GM18870 (cell line): Measurements from ENCODE around the gene KRT79.

Experiments used
- ATAC-seq: cut with Tn5 transposase; IDR thresholded peaks from one replicate; pipeline ENCODE4 v1.9.1; 2021; ENCODE audit warnings: moderate library complexity; ENCODE audit not compliant: unreplicated experiment

Gene KRT79

DNA sequence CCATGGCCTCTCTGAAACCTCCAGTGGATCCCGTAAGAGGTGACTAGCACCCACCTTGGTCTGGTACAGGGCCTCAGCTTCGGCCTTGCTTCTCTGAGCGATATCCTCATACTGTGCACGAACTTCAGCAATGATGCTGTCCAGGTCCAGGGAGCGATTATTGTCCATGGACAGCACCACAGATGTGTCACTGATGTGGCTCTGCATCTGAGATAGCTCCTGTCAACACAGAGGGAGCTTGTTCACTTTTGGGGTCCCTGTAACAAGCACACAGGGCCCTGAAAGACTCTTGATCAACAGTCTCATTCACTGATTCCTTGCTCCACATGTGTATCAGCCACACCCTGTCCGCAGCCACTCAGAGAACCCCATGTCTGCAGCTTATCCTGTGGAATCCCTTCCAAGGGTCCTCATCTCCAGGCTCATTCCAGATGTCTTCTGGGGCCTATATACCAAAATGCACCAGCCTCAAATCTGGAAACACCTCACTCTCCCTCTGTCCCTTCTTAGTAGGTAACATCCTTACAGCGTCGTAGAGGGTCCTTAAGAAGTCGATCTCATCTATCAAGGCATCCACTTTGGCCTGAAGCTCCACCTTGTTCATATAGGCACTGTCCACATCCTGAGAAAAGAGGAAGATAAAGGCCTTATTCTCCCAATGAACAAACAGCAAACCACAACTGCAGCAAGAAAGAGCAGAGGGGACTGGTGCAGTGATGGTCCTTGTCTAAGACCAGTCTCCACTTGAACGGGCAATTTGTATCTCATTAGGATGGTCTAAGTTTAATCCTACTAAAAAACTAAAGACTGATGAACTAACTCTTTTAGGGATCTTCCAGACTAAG lies 41.7 kb downstream of the KRT79 start:
- no peak for ATAC-seq

DNA sequence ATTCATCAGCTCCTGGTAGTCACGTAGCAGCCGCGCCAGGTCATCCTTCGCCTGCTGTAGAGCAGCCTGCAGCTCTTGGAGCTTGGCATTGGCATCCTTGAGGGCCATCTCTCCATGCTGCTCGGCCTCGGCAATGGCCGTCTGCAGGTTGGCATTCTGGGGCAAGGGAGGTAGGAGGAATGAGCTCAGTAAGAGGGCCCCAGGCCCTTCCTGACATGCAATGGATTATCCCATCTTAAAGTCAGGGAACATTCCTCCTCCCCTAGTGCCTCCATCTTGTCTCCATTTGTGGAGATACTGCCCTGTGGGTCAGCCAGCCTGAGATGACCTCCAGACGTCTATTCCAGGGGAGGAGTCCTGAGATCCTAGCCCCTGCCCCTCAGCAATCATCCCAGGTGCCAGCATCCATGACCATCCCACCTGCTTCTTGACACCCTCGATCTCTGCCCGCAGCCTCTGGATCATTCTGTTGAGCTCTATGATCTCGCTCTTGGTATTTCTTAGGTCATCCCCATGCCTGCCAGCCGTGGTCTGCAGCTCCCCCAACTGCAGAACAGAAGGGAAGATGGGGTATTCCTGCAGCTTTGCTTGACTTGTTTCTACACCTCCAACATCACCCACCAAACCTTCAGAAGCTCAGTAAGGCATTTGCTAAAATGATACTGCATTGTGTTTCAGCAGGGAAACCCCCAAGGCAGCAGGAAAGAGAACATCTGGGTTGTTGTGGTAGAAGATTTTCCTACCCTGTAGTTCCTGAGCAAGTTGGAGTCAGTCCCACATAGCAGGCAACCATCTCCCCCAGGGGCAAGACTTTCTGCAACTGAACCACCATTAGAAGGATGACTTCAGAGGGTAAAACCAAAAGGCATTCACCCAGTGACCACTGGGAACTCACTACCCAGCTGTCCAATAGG lies 42.6 kb downstream of the KRT79 start:
- no peak for ATAC-seq

- no peak for ATAC-seq
Measured at GRCh38 chr12:52790427-52791270, 43.5 kb downstream of the KRT79 start.

DNA sequence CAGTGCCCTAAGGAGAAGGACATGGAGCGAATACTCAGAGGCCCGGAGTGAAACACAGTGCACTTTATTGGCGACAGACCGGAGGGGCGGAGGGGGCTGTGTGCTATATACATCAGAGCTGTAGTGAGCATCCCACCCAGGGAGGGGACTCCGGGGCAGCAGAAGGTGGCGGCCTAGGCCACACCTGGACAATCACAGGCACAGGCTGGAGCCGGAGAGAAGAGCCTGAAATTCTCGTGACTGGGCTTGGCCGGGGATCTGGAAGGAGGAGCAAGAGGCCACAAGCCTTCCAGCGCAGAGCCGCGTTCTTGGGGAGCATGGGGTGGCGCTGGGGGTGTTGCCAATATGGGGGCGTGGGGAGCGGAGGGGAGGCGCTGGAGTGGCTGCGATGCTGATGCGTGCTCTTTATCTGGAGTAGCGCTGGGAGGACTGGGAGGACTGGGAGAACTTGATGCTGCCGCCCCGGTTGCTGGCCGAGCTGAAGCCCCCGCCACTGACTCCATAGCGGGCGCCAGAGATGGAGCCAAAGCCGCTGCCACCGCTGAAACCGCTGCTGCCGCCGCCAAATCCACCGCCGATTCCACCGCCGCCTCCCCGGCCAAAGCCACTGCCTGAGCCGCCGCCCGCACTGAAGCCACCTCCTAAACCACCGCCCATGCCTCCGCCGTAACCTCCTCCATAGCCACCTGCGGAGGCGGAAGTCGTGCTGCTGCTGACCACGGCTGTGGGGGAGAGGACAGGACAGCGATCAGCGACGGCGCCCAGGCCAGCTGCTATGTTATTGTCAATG lies 44.3 kb downstream of the KRT79 start:
- no peak for ATAC-seq

DNA sequence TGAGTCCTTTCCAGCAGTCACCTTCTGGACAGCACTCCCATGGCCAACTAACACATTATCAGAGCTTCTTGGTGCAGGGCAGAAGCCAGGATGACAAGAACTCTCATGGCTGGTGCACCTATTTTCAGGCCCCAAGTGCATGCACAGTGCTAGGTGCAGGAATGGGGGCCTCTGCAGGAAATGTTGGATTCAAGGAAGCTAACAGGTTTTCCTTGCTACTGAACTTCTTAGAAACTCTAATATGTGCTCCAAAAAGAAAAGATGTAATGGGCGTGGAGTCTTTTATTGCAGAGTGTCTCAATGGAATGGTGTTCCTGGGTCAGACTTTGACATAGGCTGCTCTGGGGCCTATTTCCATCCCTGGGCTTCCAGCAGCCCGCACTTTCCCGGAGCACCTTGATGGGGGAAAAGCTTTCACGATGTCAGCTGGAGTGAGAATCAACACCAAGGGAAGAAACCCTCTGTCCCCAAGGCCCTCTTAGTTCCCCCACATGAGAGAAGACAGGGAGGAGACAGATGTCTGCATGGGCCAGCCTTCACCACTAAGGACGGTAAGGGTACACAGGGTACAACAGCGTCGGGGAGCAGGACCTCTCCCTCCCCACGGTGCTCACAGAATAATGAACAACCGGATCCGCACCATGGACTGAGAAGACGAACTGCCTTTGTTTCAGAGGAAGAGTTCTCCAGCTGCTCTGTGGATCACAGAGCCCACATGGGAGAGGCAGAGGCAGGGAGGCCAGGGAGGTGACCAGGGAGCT lies 45.1 kb downstream of the KRT79 start:
- no peak for ATAC-seq

DNA sequence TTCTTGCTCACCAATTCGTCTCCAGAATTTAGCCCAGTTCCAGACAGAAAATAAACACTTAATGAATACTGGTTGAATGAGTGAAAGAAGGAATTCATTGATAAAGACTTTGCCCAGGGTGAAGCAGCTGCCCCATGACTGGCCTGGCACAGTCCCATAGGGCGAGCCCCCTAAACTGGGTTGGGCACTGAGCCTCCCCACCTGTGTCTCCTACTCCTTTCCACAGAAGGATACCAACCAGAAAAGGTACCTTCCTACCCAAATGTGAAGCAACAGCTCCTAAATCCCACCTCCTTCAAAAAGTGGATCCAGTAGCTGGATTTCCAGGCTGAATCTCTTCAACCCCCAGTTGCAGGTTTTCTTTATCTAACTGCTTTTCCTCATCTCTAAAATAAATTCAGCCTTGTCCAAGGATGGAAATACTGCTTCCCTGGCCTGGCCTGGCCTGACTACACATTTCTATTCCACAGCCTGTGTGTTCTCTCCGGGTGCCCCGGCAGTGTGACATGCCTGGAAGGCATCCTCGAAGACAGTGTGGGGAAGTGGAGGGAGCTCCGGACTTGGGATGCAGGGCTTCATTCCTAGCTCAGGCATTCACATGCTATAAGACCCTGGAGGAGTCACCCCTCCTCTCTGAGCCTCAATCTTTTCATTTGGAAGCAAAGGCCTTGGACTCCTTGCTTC lies 45.8 kb downstream of the KRT79 start:
- no peak for ATAC-seq

DNA sequence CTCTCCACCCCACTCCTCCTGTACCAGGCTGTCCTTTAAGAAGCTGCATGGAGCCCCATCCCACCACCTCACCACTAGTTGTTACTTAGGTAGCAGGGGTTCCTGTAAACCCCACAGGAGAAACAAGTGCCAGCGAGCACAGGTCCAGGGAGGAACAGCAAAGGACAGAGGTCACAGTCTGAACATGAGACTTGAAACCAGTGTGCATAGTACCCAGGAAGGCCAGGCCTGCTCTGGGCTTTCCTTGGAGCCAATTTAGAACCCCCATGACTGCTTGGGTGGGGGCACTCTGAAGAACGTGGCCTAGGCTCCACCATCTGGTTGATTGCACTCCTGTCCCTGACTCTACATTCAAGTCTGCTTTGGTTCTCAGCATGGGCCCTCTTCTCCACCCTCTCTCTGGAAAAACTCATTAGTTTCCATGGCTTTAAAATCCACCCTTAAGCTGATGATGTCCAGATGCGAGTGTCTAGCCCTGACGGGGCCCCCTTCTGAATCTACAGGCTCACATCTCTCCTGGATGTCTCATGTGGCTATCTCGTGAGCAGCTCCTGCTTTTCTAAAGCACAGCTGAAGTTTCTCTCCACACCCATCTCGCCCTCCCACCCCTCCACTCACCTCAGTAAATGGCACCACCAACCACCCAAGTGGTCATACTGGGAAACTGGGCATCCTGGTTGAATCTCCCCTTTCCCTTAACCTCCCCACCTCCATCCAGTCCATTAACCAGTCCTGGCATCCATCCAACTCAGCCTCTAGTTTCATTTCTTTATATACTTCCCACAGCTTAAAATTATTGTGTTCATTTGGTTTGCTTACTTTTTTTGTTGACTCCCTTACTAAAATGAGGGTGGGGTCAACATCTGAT lies 46.6 kb downstream of the KRT79 start:
- no peak for ATAC-seq

DNA sequence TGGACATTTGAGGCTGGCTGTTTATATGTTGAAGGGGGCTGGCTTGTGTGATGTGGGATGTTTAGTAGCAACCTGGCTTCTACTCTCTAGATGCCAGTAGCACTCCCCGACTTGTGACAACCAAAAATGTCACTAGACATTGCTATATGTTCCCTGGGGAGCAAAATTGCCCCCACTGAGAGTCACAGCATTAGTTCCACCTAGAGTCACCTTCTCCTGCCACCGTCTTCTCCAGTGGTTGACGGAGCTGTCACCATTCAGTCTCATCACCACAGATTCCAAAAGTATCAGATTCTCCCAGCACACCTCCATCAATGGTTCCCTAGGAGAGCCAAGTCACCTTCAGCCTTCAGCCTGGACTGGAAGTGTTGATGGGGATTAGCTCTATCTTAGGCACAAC lies 49.2 kb downstream of the KRT79 start:
- no peak for ATAC-seq

DNA sequence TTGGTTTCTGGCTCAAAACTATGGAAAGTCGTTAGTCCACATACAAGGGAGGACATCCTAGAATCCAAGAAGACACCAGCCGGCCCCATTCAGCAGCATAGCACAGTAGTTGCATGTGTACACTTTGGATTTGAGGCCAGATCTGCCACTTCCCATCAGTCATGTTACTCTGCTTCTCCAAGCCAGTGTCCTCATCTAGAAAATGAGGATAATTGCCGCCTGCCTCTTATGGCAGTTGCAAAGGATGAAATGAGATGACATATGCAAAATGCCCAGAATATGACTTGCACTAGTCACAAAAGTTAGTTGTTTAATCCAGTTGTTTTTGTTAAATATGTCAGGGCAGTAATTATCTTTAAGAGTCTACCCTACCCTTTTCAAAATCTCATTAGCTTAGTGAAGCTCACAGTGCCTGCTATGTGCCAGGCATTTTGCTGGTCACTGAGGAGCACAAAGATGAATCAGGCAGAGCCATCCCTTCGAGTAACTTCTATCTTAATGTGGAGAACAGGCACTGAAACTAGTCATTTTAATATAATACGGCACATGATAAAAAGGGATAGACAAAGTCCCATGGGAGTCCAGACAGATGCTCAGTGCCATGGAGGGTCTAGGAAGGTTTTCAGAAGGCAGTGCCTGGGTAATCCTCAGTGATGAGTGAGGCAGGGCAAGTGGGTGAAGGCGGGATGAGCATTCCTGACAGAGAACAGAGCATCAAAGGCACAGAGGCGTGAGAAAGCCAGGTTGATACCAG lies 50.4 kb downstream of the KRT79 start:
- no peak for ATAC-seq

GRCh38 chr12:52782502-52782901 lies 51.6 kb downstream of the KRT79 start:
- ATAC-seq = no peak

- no peak for ATAC-seq
Measured at GRCh38 chr12:52781399-52782082, 52.6 kb downstream of the KRT79 start.

DNA sequence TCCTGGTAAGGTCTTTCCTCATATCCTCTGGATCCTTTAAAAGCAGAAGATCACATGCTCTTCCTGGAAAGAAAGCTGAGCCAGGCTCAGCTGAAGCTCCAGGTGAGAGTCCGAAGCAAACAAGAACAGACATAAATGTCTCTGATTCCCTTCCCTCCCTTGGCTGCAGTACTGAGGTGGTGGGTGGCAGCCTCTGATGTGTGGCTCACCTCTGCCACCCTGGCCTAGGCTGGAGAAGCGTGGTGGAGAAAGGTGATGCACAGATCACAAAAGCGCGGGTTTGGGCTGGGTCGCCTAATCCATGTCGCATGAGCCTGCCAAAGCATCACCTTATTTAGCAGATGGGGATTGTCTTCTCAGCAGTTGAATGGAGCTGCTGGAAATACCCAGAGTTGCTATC lies 54.2 kb downstream of the KRT79 start:
- ATAC-seq = no peak

DNA sequence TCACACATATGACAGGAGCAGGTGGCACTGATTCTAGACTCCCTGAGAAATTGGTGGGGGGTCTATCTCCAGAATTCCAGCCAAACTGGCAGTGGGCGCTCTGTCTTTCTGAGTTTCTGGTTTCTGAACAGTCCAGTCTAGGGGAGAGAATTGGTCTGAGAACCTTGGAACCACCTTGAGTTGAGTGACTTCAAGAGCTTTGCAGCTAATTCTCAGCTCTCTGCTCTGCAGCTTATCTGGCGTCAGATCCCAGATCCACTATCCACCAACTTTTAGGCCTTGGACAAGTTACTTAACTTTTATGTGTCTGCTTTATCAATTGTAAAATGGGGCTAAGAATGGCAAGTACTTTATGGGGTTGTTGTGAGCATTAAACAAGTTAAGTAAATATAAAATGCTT lies 55.3 kb downstream of the KRT79 start:
- no peak for ATAC-seq

DNA sequence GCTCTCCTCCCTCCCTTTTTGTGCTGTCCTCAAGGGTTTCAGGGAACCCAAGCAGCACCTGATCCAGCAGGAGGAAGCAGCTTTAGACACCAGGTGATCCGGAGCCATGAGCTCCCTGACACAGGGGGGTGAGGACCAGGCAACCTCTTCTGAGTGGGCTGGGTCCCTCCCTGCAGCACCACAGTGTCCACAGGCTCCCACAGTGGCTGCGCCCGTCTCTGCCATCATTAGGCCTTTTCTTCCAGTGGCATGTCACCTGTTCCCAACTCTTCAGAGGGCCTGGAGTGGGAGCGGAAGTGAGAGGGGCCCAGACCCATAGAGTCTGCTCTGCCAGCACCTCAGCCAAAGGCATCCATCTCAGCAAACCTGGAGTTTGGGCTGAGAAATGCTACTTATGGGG lies 56.5 kb downstream of the KRT79 start:
- ATAC-seq = no peak

- ATAC-seq = no peak
Measured at GRCh38 chr12:52776913-52777395, 57.2 kb downstream of the KRT79 start, which contains the start of gene KRT76. KRT76 (minus strand) TSS chr12:52777345; CDS start chr12:52777291, 54 bp downstream.

DNA sequence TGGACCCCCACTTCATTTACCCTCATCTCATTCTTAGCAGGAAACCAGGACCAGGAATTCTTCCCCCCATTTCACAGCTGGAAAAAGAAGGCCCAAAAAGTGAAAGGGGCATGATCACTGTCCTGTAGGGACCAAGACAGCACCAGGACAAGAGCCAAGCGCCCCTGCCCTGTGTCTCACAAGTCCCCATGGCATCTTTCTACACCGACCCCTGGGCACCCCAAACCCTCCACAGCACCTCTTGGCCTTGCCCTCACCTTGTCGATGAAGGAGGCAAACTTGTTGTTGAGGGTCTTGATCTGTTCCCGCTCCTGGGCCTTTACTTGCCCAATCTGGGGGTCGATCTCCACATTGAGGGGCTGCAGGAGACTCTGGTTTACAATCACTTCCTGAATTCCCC lies 57.7 kb downstream of the KRT79 start:
- no peak for ATAC-seq
